ENCODE data around the gene TRIO. TPM values are rescaled to one million over a fixed set of nuclear protein-coding genes. Genes with fewer than 3 reads are reported as not detected.

TRIO gene
- total RNA-seq, 4 donors from 2014 or later: 112 to 155 (median 145) TPM

- Histone ChIP-seq H3K4me3 (no peak overlapping the region), H3K27me3 (no peaks in the 10 kb centered on the region), H3K36me3 (peaks cover 6 to 80% (median 38%) of the 10 kb centered on the region in 4 donors), H3K27ac (replicated peaks in 1 of 4) (no peak overlapping the region), H3K4me1 (peaks cover 8 to 44% (median 26%) of the 10 kb centered on the region in 4 donors), H3K9me3 (no peaks in the 10 kb centered on the region)
- DNase-seq (ENCODE audit: extremely low spot score): no peak
- TF ChIP-seq POLR2A (IDR thresholded peaks at IDR 0.05; ENCODE audit: low read depth) (no peak), CTCF (IDR thresholded peaks at IDR 0.05) (no peak), POLR2AphosphoS5 (IDR thresholded peaks at IDR 0.05) (no peak), EP300 (IDR thresholded peaks at IDR 0.05) (no peak)
- WGBS: 73% methylated on average over 4 of the region's 4 CpGs
- intact Hi-C loops (cut with DNase I): no loop called here
Measured at GRCh38 chr5:14341571-14342230, 198.6 kb downstream of the TRIO start.

GRCh38 chr5:14342306-14342705 lies 199.2 kb downstream of the TRIO start:
- H3K36me3 ChIP-seq: peaks cover 0 to 76% (median 33%) of the 10 kb centered on the region in 4 donors
- intact Hi-C loops (cut with DNase I): no loop called here

GRCh38 chr5:14343376-14343775 lies 200.2 kb downstream of the TRIO start:
- peaks cover 8 to 48% (median 35%) of the 10 kb centered on the region in 4 donors for H3K4me1 ChIP-seq
- H3K9me3 ChIP-seq: no peaks in the 10 kb centered on the region
- no peak overlapping the region for H3K4me3 ChIP-seq
- H3K27me3 ChIP-seq: no peaks in the 10 kb centered on the region
- H3K36me3 ChIP-seq: peaks cover 0 to 65% (median 22%) of the 10 kb centered on the region in 4 donors
- no peak overlapping the region for H3K27ac ChIP-seq (replicated peaks in 1 of 4)
- WGBS: 93% methylated on average over 4 of the region's 4 CpGs
- DNase-seq (ENCODE audit: extremely low spot score): no peak
- TF ChIP-seq EP300 (IDR thresholded peaks at IDR 0.05) (no peak), POLR2A (IDR thresholded peaks at IDR 0.05; ENCODE audit: low read depth) (no peak), POLR2AphosphoS5 (IDR thresholded peaks at IDR 0.05) (no peak), CTCF (IDR thresholded peaks at IDR 0.05) (no peak)
- intact Hi-C loops (cut with DNase I): no loop called here

More at GRCh38 chr5:14342306-14342705, 199.2 kb downstream of the TRIO start:
- no peak for DNase-seq (ENCODE audit: extremely low spot score)
- no peaks in the 10 kb centered on the region for H3K9me3 ChIP-seq
- no peaks in the 10 kb centered on the region for H3K27me3 ChIP-seq
- TF ChIP-seq EP300 (IDR thresholded peaks at IDR 0.05) (no peak), POLR2A (IDR thresholded peaks at IDR 0.05; ENCODE audit: low read depth) (no peak), CTCF (IDR thresholded peaks at IDR 0.05) (no peak), POLR2AphosphoS5 (IDR thresholded peaks at IDR 0.05) (no peak)
- no peak overlapping the region for H3K4me3 ChIP-seq
- H3K4me1 ChIP-seq: peaks cover 8 to 46% (median 29%) of the 10 kb centered on the region in 4 donors
- H3K27ac ChIP-seq (replicated peaks in 1 of 4): no peak overlapping the region
- 48% methylated on average over 3 of the region's 3 CpGs for WGBS

- TF ChIP-seq POLR2A (IDR thresholded peaks at IDR 0.05; ENCODE audit: low read depth) (no peak), EP300 (IDR thresholded peaks at IDR 0.05) (no peak), POLR2AphosphoS5 (IDR thresholded peaks at IDR 0.05) (no peak), CTCF (IDR thresholded peaks at IDR 0.05) (no peak)
- 66% methylated on average over 7 of the region's 7 CpGs for WGBS
- Histone ChIP-seq H3K4me3 (no peak overlapping the region), H3K27me3 (no peaks in the 10 kb centered on the region), H3K4me1 (peaks cover 0 to 48% (median 43%) of the 10 kb centered on the region in 4 donors), H3K36me3 (peaks cover 0 to 43% (median 15%) of the 10 kb centered on the region in 4 donors), H3K9me3 (no peaks in the 10 kb centered on the region), H3K27ac (replicated peaks in 1 of 4) (no peak overlapping the region)
- intact Hi-C loops (cut with DNase I): no loop called here
- no peak for DNase-seq (ENCODE audit: extremely low spot score)
Measured at GRCh38 chr5:14347522-14347921, 204.4 kb downstream of the TRIO start.
